GM12878 (cell line): ENCODE data around the gene NSG1. TPM values are rescaled to one million over a fixed set of nuclear protein-coding genes. Genes with fewer than 3 reads are reported as not detected.

Source experiments
- ATAC-seq: fragments of 200-7000 bp; cut with Tn5 transposase; 3 replicates; pipeline ENCODE4 v1.9.1; 2020; ENCODE audit warnings: mild to moderate bottlenecking, moderate library complexity
- BruUV-seq: library from RNA; stranded (reverse); fragments of 400-500 nt; replicated peaks from 2 replicates; lab custom pipeline; 2021; lab: Mats Ljungman, UMichigan
- CTCF ChIA-PET: fragments of 300-600 bp; sonication (Branson Sonifier 250); formaldehyde crosslinking; extraction: SDS; loops from one replicate; lab custom pipeline; 2021; ENCODE audit warnings: inconsistent platforms; lab: Yijun Ruan, JAX
- POLR2A ChIA-PET: fragments of 350-600 bp; formaldehyde crosslinking; extraction: SDS; loops from one replicate; lab custom pipeline; 2021; ENCODE audit warnings: inconsistent platforms; lab: Charles Lee
- RAD21 ChIA-PET: fragments of 300-600 bp; sonication (Branson Sonifier 250); formaldehyde crosslinking; loops from one replicate; lab custom pipeline; 2023; ENCODE audit warnings: antibody characterized with exemption; ENCODE audit not compliant: unreplicated experiment; lab: Charles Lee
- SMC1A ChIA-PET: fragments of 300-600 bp; sonication (Branson Sonifier 250); formaldehyde crosslinking; loops from one replicate; lab custom pipeline; 2023; ENCODE audit not compliant: unreplicated experiment, uncharacterized antibody; lab: Charles Lee
- DNase-seq: peaks from one replicate; pipeline ENCODE4 v3.0.0-alpha.2; 2011; ENCODE audit warnings: low read depth, low spot score
- FAIRE-seq: peaks from 3 replicates; lab custom pipeline; 2011; peaks lifted over from hg19 to GRCh38; lab: Jason Lieb, UNC
- H2AFZ ChIP-seq: 2 replicates; pipeline ENCODE4 v1.6.0; 2011; ENCODE audit warnings: low read depth, low read length, control low read depth; ENCODE audit not compliant: control insufficient read depth
- H3K27ac ChIP-seq: 2 replicates; pipeline ENCODE4 v1.5.1; 2011; ENCODE audit warnings: control low read depth; ENCODE audit not compliant: control insufficient read depth, insufficient read depth
- H3K27me3 ChIP-seq, 2 experiments: replicated peaks in 1 of 2; 2 replicates each; pipeline versions ENCODE4 v1.6.0 to v1.6.1; 2011; ENCODE audit warnings: low read length in 1 of 2; ENCODE audit not compliant: control insufficient read depth in 2 of 2, insufficient read depth in 2 of 2
- H3K36me3 ChIP-seq, 2 experiments: 2 replicates each; pipeline ENCODE4 v1.5.1; 2011; ENCODE audit warnings: low read length in 1 of 2; ENCODE audit not compliant: control insufficient read depth in 2 of 2, insufficient read depth in 2 of 2
- H3K4me1 ChIP-seq: 2 replicates; pipeline ENCODE4 v1.6.1; 2011; ENCODE audit warnings: mild to moderate bottlenecking, low read length, moderate library complexity, mixed read lengths; ENCODE audit not compliant: control insufficient read depth, insufficient read depth
- H3K4me2 ChIP-seq: 2 replicates; pipeline ENCODE4 v1.6.0; 2011; ENCODE audit warnings: control low read depth; ENCODE audit not compliant: control insufficient read depth, insufficient read depth
- H3K4me3 ChIP-seq: fragments of 200-600 bp; sonication (generic); 2 replicates; pipeline ENCODE4 v1.5.1; 2016
- H3K79me2 ChIP-seq: 2 replicates; pipeline ENCODE4 v1.6.0; 2011; ENCODE audit warnings: low read length; ENCODE audit not compliant: control insufficient read depth, insufficient read depth
- H3K9ac ChIP-seq: 2 replicates; pipeline ENCODE4 v1.8.0; 2011; ENCODE audit warnings: low read length, control low read depth, mixed read lengths; ENCODE audit not compliant: control insufficient read depth, insufficient read depth
- H3K9me3 ChIP-seq: replicated peaks from 3 replicates; pipeline ENCODE4 v1.5.1; 2011; ENCODE audit warnings: mild to moderate bottlenecking, low read length; ENCODE audit not compliant: control insufficient read depth, insufficient read depth
- H4K20me1 ChIP-seq: 2 replicates; pipeline ENCODE4 v1.6.0; 2011; ENCODE audit not compliant: control insufficient read depth, insufficient read depth
- BRCA1 ChIP-seq: IDR thresholded peaks from 2 replicates; pipeline ENCODE4 v1.6.1; 2011; ENCODE audit warnings: low read depth, low read length, improper control_type of control experiment
- ELK1 ChIP-seq: IDR thresholded peaks from 2 replicates; pipeline ENCODE4 v1.6.1; 2012; ENCODE audit warnings: low read depth, low read length, improper control_type of control experiment
- EP300 ChIP-seq, 2 experiments: fragments of 150-350 bp in 1 of 2; IDR thresholded peaks; 2 replicates each; pipeline ENCODE4 v1.6.1; 2011 to 2012; ENCODE audit warnings: low read depth in 2 of 2, low read length in 2 of 2, borderline replicate concordance in 1 of 2, improper control_type of control experiment in 1 of 2, inconsistent platforms in 1 of 2; ENCODE audit not compliant: control insufficient read depth in 1 of 2
- HDAC2 ChIP-seq: fragments of 200-600 bp; sonication (generic); IDR thresholded peaks from 2 replicates; pipeline ENCODE4 v1.6.1; 2017
- NBN ChIP-seq: fragments of 450-650 bp; IDR thresholded peaks from 2 replicates; pipeline ENCODE4 v1.6.1; 2016
- TARDBP ChIP-seq: IDR thresholded peaks from 2 replicates; pipeline ENCODE4 v1.6.1; 2016; ENCODE audit warnings: borderline replicate concordance
- TBL1XR1 ChIP-seq: IDR thresholded peaks from 2 replicates; pipeline ENCODE4 v1.6.1; 2012; ENCODE audit warnings: low read depth, low read length, improper control_type of control experiment
- TCF12 ChIP-seq: IDR thresholded peaks from 2 replicates; pipeline ENCODE4 v1.6.1; 2011; ENCODE audit warnings: low read depth, mild to moderate bottlenecking, low read length
- ZNF207 ChIP-seq: fragments of 450-650 bp; IDR thresholded peaks from 2 replicates; pipeline ENCODE4 v1.6.1; 2014; ENCODE audit warnings: antibody characterized with exemption, mild to moderate bottlenecking, borderline replicate concordance
- ZNF217 ChIP-seq: fragments of 450-650 bp; IDR thresholded peaks from 2 replicates; pipeline ENCODE4 v1.6.1; 2017; ENCODE audit warnings: antibody characterized with exemption, mild to moderate bottlenecking
- ZNF622 ChIP-seq: fragments of 450-650 bp; IDR thresholded peaks from 2 replicates; pipeline ENCODE4 v1.6.1; 2017; ENCODE audit warnings: mild to moderate bottlenecking, inconsistent platforms
- WGBS: methylation state at CpG from one replicate; pipeline ENCODE4 v1.1.6; 2016; ENCODE audit warnings: low lambda C conversion rate; ENCODE audit not compliant: insufficient replicate concordance, insufficient coverage; ENCODE audit errors: missing lambda C conversion rate; 5-methylcytosine and 5-hydroxymethylcytosine counted together
- in situ Hi-C: fragments of 300-500 bp; cut with MboI; formaldehyde crosslinking; loops from 9 replicates; pipeline ENCODE4 v1.14.3; 2018; ENCODE audit warnings: mixed read lengths
- intact Hi-C: fragments of 100-400 bp; cut with micrococcal nuclease; formaldehyde crosslinking; loops from one replicate; pipeline ENCODE4 v1.14.2; 2022; ENCODE audit not compliant: unreplicated experiment
- polyA plus RNA-seq, 11 experiments: library from polyadenylated mRNA; depleted of rRNA in 4 of 11; unstranded in 6 of 11; stranded (reverse) in 5 of 11; fragments of >200 nt; fragmentation: Nextera tagmentation in 4 of 11; fragmentation: Illumina TruSeq in 1 of 11; extraction: Ambion mirVana in 4 of 11; extraction: Trizol in 1 of 11; gene quantifications; 1 replicate in 1 of 11; 2 replicates in 10 of 11; pipeline versions ENCODE4 v1.2.1 to v1.2.3, GENCODE V29; 2011 to 2016; ENCODE audit warnings: inconsistent platforms in 2 of 11, missing spikeins in 2 of 11, low read depth in 1 of 11
- total RNA-seq, 4 experiments: library from RNA; depleted of rRNA in 3 of 4; stranded (reverse); fragments of >200 nt in 3 of 4; fragmentation: Illumina TruSeq in 1 of 4; extraction: Trizol in 1 of 4; gene quantifications; 2 replicates each; pipeline versions ENCODE4 v1.2.1 to v1.2.3, GENCODE V29; 2013 to 2021

The NSG1 gene
- total and polyA plus RNA-seq, 10 of the 15 experiments (the other 5 are each of a cell fraction or from before 2014, with no cell fraction given), result 0.03 to 0.19 (median 0.10) TPM; not detected in 5

GRCh38 chr4:4358093-4358854 is 28.6 kb upstream of the NSG1 start:
- Histone ChIP-seq H3K9me3 (no peaks in the 10 kb centered on the region; the same call in 2 of the 3 replicates), H3K4me3 (no peak overlapping the region), H2AFZ (no peak overlapping the region), H3K79me2 (no peaks in the 10 kb centered on the region), H3K4me2 (no peak overlapping the region), H3K36me3 (no peaks in the 10 kb centered on the region), H3K4me1 (no peaks in the 10 kb centered on the region), H3K27ac (no peak overlapping the region), H4K20me1 (no peaks in the 10 kb centered on the region), H3K27me3 (no peaks in the 10 kb centered on the region), H3K9ac (no peak overlapping the region)
- CTCF ChIA-PET, result no interaction called here
- FAIRE-seq (no peak), ATAC-seq (no peak), DNase-seq (no peak)
- POLR2A ChIA-PET, result no interaction called here
- 32% methylated on average over 13 of the region's 13 CpGs for WGBS
- SMC1A ChIA-PET, result no interaction called here
- TF ChIP-seq ZNF622, result no peak
- no peak for TF ChIP-seq NBN
- TF ChIP-seq HDAC2, result no peak
- no peak for TF ChIP-seq TBL1XR1
- no peak for TF ChIP-seq ZNF207
- no peak for TF ChIP-seq ELK1
- TF ChIP-seq ZNF217, result no peak
- no peak for TF ChIP-seq TARDBP
- TF ChIP-seq EP300 (IDR thresholded peaks at IDR 0.05; ENCODE audit: borderline replicate concordance in 1 of 2, control insufficient read depth in 1 of 2, low read depth in 2 of 2, low read length in 2 of 2), result no peak
- TF ChIP-seq BRCA1, result no peak
- TF ChIP-seq TCF12, result no peak
- intact Hi-C loops, result no loop called here
- RAD21 ChIA-PET, result no interaction called here
- no TSS peak for BruUV-seq
- in situ Hi-C loops, result no loop called here
